Measurements from ENCODE around the gene CFB. TPM values are rescaled to one million over a fixed set of nuclear protein-coding genes. Genes with fewer than 3 reads are reported as not detected.
A peak's percentile ranks its signal among the peaks of the same experiment; 100 is the strongest.

Gene CFB
- total and polyA plus RNA-seq, 9 of the 15 experiments (the other 6 are each of a cell fraction or from before 2014, with no cell fraction given) = 0.08 to 0.91 (median 0.22) TPM; not detected in 4

DNA sequence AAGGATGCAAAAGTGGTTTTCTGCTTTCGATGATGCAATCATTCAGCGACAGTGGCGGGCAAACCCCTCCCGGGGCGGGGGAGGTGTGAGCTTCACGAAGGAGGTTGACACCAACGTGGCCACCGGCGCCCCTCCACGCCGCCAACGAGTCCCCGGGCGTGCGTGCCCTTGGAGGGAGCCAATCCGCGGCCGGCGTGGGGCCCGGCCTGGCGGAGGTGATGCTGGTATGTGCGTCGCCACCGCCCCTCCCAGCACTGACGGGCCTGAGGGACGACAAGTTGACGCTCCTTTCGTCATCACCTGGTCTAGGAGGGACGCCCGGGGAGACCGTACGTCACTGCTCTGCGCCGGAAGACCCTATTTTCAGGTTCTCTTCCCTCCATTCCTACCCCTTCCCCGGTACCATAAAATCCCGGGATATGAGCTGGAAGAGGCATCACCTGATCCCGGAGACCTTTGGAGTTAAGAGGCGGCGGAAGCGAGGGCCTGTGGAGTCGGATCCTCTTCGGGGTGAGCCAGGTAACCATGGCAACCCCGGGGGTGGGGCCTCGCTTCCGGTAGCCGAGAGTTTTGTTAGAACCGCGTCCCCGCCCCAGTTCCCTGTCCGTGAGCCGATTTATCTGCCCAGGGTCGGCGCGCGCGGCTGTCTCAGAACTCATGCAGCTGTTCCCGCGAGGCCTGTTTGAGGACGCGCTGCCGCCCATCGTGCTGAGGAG is 26.3 kb downstream of the CFB start, which contains the start of gene DXO (continued):
- TF ChIP-seq, protein P1, sequence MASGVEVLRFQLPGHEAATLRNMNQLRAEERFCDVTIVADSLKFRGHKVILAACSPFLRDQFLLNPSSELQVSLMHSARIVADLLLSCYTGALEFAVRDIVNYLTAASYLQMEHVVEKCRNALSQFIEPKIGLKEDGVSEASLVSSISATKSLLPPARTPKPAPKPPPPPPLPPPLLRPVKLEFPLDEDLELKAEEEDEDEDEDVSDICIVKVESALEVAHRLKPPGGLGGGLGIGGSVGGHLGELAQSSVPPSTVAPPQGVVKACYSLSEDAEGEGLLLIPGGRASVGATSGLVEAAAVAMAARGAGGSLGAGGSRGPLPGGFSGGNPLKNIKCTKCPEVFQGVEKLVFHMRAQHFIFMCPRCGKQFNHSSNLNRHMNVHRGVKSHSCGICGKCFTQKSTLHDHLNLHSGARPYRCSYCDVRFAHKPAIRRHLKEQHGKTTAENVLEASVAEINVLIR (CRISPR knock-in tag; IDR thresholded peaks at IDR 0.05) = peak; percentile 98
- TF ChIP-seq HNRNPH1 (optimal IDR thresholded peaks at IDR 0.05; ENCODE audit: low read depth, low read length) (no peak), BCOR (IDR thresholded peaks at IDR 0.05) (peak; percentile 75; the same call in 1 of the 2 replicates), MYC (IDR thresholded peaks at IDR 0.05; ENCODE audit: low read depth, low read length) (peak; percentile 95), MYC (CRISPR knock-in tag; IDR thresholded peaks at IDR 0.05; ENCODE audit: borderline replicate concordance, low read depth) (peak; percentile 95), BRCA1 (IDR thresholded peaks at IDR 0.05) (no peak), BRCA1 (CRISPR knock-in tag; IDR thresholded peaks at IDR 0.05) (no peak), ZNF717 (CRISPR knock-in tag; IDR thresholded peaks at IDR 0.05) (0 out of 2 replicates have a peak, but pooled peaks have one; percentile 7), ZSCAN29 (IDR thresholded peaks at IDR 0.05) (no peak), TOE1 (IDR thresholded peaks at IDR 0.05; ENCODE audit: borderline replicate concordance) (peak; percentile 84; the same call in 1 of the 2 replicates), TOE1 (CRISPR knock-in tag; IDR thresholded peaks at IDR 0.05; ENCODE audit: borderline replicate concordance, low read depth) (no peak), ZNF707 (CRISPR knock-in tag; conservative IDR thresholded peaks at IDR 0.05) (no peak), RHOXF2B (CRISPR knock-in tag; conservative IDR thresholded peaks at IDR 0.05) (no peak), ZNF778 (CRISPR knock-in tag; IDR thresholded peaks at IDR 0.05) (no peak), SIX5 (IDR thresholded peaks at IDR 0.05; ENCODE audit: borderline replicate concordance in 1 of 2, insufficient read depth in 1 of 2, low read depth in 1 of 2, low read length in 2 of 2) (no peak), MEIS2 (IDR thresholded peaks at IDR 0.05; ENCODE audit: partially characterized antibody) (peak; percentile 64), CHD1 (IDR thresholded peaks at IDR 0.05; ENCODE audit: low read length) (no peak), SMAD4 (CRISPR knock-in tag; conservative IDR thresholded peaks at IDR 0.05) (peak; percentile 95), ZNF583 (CRISPR knock-in tag; IDR thresholded peaks at IDR 0.05) (peak; percentile 18), ZFX (CRISPR knock-in tag; IDR thresholded peaks at IDR 0.05) (peak; percentile 92), SP2 (IDR thresholded peaks at IDR 0.05; ENCODE audit: extremely low read depth, low read depth, low read length, poor library complexity, severe bottlenecking) (no peak)
- TF ChIP-seq, protein P2, sequence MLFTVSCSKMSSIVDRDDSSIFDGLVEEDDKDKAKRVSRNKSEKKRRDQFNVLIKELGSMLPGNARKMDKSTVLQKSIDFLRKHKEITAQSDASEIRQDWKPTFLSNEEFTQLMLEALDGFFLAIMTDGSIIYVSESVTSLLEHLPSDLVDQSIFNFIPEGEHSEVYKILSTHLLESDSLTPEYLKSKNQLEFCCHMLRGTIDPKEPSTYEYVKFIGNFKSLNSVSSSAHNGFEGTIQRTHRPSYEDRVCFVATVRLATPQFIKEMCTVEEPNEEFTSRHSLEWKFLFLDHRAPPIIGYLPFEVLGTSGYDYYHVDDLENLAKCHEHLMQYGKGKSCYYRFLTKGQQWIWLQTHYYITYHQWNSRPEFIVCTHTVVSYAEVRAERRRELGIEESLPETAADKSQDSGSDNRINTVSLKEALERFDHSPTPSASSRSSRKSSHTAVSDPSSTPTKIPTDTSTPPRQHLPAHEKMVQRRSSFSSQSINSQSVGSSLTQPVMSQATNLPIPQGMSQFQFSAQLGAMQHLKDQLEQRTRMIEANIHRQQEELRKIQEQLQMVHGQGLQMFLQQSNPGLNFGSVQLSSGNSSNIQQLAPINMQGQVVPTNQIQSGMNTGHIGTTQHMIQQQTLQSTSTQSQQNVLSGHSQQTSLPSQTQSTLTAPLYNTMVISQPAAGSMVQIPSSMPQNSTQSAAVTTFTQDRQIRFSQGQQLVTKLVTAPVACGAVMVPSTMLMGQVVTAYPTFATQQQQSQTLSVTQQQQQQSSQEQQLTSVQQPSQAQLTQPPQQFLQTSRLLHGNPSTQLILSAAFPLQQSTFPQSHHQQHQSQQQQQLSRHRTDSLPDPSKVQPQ (CRISPR knock-in tag; IDR thresholded peaks at IDR 0.05; ENCODE audit: borderline replicate concordance) = no peak
- TF ChIP-seq, protein P3, sequence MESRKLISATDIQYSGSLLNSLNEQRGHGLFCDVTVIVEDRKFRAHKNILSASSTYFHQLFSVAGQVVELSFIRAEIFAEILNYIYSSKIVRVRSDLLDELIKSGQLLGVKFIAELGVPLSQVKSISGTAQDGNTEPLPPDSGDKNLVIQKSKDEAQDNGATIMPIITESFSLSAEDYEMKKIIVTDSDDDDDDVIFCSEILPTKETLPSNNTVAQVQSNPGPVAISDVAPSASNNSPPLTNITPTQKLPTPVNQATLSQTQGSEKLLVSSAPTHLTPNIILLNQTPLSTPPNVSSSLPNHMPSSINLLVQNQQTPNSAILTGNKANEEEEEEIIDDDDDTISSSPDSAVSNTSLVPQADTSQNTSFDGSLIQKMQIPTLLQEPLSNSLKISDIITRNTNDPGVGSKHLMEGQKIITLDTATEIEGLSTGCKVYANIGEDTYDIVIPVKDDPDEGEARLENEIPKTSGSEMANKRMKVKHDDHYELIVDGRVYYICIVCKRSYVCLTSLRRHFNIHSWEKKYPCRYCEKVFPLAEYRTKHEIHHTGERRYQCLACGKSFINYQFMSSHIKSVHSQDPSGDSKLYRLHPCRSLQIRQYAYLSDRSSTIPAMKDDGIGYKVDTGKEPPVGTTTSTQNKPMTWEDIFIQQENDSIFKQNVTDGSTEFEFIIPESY (CRISPR knock-in tag; IDR thresholded peaks at IDR 0.05) = no peak; the same call in 1 of the 2 replicates
